ENCODE results near the gene PRRT1.

- TF ChIP-seq USF1 (IDR thresholded peaks at IDR 0.05), result peak; percentile 95
- TF ChIP-seq EP300 (IDR thresholded peaks at IDR 0.05; ENCODE audit: borderline replicate concordance), result no peak
- no peak for TF ChIP-seq REST (IDR thresholded peaks at IDR 0.05; ENCODE audit: low read depth)
- TF ChIP-seq TCF12 (IDR thresholded peaks at IDR 0.05; ENCODE audit: low read depth), result 0 out of 2 replicates have a peak, but pooled peaks have one; percentile 41
Observed at GRCh38 chr6:32127717-32128592, 23.8 kb downstream of the PRRT1 start, which contains the start of gene ATF6B.
